Measurements from ENCODE around the gene ZBTB21.

ZBTB21 gene

GRCh38 chr21:42009831-42010506, at the start of gene ZBTB21:
ZBTB21 (minus strand) TSS chr21:42010360; CDS start chr21:41994095, 16,265 bp downstream.
- peak; percentile 93 to 95 for DNase-seq

DNA sequence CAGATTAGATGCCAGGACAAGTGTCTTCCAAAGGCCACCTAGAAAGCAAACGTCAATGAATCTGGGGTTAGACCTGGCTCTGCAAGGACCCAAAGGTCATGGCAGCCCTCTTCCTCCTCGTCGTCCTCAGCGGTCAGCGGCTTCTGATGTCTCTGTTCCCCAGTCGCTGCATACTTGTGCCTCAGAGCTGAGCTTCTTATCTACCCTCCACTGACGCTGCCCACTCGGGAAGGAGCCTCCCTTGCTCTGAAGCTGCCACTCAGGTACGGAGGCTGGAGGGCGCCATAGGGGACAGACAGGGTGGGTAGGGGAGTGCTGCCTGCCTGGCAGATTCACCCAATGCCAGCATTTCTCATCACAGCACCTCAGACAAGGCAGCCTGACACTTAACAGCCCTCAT, 49.6 kb upstream of the ZBTB21 start:
- DNase-seq: no peak

DNA sequence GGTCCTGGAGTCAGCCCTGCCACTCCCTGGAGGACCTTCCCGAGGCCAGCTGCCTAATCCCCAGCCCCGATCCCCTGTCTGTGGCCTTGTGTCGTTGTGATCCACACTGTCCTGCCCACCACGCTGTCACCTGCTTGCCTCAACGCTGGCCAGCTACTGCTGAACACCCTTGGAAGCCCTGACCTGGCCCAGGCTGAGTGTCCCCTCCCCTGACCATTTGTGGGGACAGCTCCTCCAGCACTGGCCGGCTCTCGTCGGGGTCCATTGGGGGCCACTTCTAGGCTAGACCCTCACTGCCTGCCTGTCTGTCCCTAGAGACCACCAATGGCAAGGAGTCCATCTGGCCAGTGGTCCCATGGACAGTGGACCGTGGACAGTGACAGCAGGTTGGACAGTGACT, 49.0 kb upstream of the ZBTB21 start:
- no peak for DNase-seq

DNA sequence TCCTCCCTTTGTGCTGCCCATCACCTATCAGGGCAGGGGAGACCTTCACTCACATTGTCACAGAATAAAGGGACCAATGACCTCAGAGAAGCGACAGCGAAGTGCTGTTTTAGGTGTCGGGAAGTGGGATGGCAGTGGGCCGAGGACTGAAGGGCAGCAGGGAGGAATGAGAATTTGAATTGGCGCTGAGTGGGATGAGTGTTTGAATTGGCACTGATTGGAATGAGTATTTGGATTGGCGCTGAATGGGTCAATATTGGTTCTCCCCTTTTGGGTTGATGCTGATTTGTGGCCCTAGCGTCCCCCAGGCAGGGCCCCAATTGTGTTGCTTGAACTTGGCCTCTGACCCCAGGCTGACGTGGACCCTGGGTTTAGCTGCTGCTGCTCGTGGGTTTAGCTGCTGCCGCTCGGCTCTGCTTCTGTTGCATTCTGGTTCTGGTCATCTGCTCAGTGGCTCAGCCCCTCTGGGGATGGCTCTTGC, 48.5 kb upstream of the ZBTB21 start:
- DNase-seq: no peak

- no peak for DNase-seq
Observed at GRCh38 chr21:42057851-42058437, 47.8 kb upstream of the ZBTB21 start.

DNA sequence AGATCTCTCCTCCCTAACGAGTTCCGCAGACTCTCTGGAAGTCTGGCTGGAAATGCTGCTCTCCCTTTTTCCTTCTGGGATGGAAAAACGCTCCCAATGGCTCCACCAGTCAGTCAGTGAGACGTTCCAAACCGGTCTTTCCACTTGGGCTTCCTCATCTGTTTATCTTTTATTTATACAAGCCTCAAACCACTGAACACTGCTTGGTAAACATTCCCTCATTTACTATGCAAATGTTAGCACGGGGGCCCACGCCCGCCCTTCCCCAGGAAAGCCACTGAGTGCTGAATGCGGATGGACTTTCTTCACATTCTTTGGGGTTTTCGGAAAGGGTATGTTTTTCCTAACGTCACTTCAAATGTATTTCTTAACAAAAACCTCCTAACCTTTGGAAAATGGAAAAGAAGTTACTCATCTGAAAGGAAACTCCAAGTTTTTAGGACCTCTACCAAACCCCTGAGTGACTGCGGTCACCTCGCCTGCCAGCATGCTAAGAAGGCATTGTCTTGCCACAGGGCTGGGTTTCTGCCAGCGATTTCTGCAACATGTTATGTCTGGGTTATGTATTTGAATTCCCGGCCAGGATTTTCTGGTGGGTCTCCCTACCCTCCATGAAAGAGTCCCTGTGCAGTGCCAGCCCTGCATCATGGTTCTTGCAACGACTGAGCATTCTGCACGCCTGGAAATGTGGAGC, 47.0 kb upstream of the ZBTB21 start:
- DNase-seq: no peak

DNA sequence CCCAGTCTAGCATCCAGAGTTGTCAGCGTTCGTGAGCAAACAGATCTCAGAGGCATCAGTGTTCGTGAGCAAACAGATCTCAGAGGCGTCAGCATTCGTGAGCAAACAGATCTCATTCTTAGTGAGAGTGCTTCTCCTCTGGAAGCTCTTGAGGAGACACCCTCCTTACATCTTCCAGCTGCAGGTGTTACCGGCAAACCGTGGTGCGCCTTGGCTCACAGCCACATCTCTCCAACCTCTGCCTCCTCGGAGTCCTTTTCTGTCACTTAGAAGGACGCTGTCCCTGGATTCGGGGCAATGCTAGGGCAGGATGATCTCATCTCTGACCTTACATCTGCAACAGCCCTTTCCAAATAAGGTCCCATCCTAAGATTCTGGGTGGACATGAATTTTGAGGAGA, 46.3 kb upstream of the ZBTB21 start:
- DNase-seq: no peak

GRCh38 chr21:42055425-42055824, 45.3 kb upstream of the ZBTB21 start:
- no peak for DNase-seq

- DNase-seq: no peak
Observed at GRCh38 chr21:42051788-42052187, 41.6 kb upstream of the ZBTB21 start.

- DNase-seq: no peak
Observed at GRCh38 chr21:42049578-42050430, 39.6 kb upstream of the ZBTB21 start.

- no peak for DNase-seq
Observed at GRCh38 chr21:42048870-42049577, 38.9 kb upstream of the ZBTB21 start.

GRCh38 chr21:42047821-42048613, 37.9 kb upstream of the ZBTB21 start:
- no peak for DNase-seq

- no peak for DNase-seq
Observed at GRCh38 chr21:42044871-42045495, 34.8 kb upstream of the ZBTB21 start.

DNA sequence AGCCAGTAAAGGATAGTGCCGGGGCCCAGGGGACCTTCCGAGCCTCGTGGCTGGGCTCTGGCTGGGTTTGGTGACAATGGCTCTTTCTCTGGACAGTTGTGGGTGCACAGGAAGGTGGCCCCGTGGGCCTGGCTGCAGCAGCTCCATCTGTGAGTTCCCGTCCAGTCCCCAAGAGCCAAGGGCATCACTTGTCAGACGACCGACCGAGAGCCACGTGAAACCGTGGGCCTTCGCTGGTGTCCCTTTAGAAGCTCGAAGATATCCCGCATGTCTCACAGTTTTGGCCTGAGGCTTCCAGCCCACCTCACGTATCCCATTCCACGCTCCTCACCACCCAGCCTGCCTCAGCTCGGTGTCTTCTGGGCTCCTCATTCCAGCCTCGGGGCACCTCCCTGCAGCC, 33.8 kb upstream of the ZBTB21 start:
- no peak for DNase-seq

- no peak for DNase-seq
Observed at GRCh38 chr21:42043201-42043895, 33.2 kb upstream of the ZBTB21 start.

DNA sequence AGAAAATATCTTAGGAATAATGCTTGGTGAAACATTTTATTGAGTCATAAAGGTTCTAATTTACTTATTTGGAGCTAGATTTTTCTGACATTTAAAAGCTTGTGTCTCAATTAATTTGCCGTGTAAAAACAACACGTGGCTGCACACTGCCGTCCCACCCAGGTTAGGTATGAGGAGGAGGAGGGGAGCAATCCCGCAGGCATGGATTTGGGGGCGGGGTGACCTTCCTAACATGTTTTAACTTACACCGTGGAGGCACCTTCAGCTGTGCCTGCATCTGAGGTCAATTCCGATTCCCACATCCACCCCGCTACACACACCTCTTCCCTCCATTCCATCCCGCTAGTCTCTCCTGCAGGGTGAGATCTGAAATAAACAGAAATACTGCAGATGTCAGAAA, 32.5 kb upstream of the ZBTB21 start:
- no peak for DNase-seq

DNA sequence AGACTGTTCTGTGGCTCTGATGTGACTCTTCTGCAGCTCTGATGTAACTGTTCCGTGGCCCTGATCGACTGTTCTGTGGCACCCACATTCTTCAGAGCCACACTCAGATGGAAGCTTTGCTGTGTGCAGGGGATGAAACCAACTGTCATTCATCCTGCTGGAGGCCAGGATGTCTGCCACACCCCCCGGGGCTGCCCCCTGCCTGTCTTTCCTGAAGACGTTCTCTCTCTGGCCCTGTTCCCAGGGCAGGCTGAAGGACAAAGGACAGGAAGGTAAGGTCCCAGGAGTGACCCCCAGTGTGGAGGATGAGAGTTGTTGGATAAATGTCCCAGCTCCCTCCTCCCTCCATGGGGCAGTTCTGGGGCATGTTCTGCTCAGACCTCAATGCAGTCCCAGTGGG, 31.6 kb upstream of the ZBTB21 start:
- no peak for DNase-seq

DNA sequence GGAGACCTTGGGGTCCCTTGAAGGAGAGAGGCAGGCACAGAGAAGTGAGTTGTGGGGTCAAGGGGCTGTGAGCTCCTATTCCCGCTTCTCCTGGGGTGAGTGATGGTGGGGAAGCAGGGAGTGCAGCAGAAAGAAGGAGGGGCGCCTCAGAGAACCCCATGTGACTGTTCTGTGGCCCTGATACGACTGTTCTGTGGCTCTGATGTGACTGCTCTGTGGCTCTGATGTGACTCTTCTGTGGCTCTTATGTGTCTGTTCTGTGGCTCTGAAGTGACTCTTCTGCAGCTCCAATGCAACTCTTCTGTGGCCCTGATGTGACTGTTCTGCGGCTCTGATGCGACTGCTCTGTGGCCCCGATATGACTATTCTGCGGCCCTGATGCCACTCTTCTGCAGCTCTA, 31.1 kb upstream of the ZBTB21 start:
- DNase-seq: no peak

DNA sequence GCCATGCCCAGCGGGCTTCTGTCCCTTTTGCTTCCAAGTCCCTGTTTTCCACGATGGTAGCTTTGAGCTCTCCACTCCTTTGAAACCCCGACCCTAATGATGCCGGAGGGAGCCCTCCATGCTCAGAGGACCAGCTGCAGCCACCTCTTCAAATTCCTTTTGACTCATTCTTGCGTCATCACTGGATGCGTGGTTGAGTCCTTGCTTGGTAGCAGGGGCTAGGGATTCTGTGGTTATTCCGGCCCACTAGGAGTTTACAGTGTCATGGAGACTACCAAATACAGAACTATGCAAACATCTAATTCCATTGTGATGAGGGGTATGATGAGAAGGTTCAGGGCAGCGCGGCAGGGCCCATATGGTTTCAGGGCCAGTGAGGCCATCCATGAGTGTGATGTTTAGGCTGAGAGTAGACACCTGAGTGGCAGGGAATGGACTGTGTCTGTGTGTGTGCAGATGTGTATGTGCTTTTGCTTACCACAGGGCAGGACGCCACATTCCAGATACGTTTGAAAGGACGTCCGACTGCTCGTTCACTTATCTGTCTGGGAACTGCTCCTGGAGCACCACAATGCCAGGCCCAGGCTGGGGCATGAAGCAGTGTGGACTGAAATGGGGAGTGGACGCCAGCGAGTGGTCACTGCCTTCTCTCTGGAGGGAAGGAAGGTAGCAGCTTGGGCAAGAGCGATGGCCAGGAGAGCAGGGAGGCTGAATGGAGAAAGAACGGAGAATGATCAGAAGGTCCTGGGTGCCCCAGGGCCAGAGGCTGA, 30.4 kb upstream of the ZBTB21 start:
- DNase-seq: no peak

DNA sequence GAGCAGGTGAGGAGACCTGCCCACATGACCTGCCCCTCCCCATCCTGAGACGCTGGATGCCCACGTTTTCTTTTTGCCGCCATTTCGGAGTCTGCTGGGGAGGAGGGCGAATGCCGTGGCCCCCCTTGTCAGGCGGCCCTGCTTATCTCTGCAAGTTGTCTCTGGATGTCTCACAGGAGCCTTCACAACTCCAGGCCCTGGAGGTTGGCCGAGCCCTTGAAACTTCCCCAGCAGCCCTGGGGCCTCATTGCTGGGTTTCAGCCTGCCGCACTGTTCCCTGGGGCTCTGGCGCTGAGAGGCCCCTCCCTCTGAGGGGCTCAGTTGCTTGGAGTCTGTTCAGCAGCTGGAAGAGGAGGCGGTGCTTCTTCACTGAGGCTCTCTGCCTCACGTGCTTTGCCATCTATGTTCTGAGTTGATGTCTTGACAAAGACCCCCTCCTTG, 29.8 kb upstream of the ZBTB21 start:
- DNase-seq: no peak

Measured in Kasumi-1 (cell line).